GM18951 (cell line): ENCODE measurements around the gene KIF1B.
"Not testable (repeated sequence)": the region's sequence is repeated elsewhere in the genome, so short reads cannot be mapped to it uniquely, and the experiment has no call there.

Experiments used
- POLR2A ChIP-seq: IDR thresholded peaks from 4 replicates; pipeline ENCODE4 v1.6.1; 2011; ENCODE audit warnings: mild to moderate bottlenecking; ENCODE audit not compliant: insufficient read length, insufficient read depth; ENCODE audit errors: extremely low read depth
- in situ Hi-C: fragments of 300-500 bp; cut with MboI; formaldehyde crosslinking; loops from one replicate; pipeline ENCODE4 v1.12.0; 2022; ENCODE audit warnings: low sequenced_read_pairs, mixed read lengths, inconsistent platforms; ENCODE audit not compliant: unreplicated experiment

KIF1B gene

GRCh38 chr1:10185759-10186158 is 24.6 kb upstream of the KIF1B start:
- no peak for TF ChIP-seq POLR2A
- in situ Hi-C loops, result no loop called here

- TF ChIP-seq POLR2A, result no peak
- in situ Hi-C loops, result no loop called here
These were observed 23.9 kb upstream of the KIF1B start for GRCh38 chr1:10186331-10187025.

GRCh38 chr1:10187026-10187334 is 23.4 kb upstream of the KIF1B start:
- TF ChIP-seq POLR2A, result no peak
- in situ Hi-C loops, result no loop called here

GRCh38 chr1:10188133-10188650 is 22.2 kb upstream of the KIF1B start:
- no peak for TF ChIP-seq POLR2A
- in situ Hi-C loops, result no loop called here

- in situ Hi-C loops, result no loop called here
- TF ChIP-seq POLR2A, result no peak
These were observed 20.7 kb upstream of the KIF1B start for GRCh38 chr1:10189659-10190058.

GRCh38 chr1:10192263-10192662 is 18.1 kb upstream of the KIF1B start:
- TF ChIP-seq POLR2A, result no peak
- in situ Hi-C loops, result no loop called here

GRCh38 chr1:10193288-10193687 is 17.1 kb upstream of the KIF1B start:
- no peak for TF ChIP-seq POLR2A
- in situ Hi-C loops, result no loop called here

DNA sequence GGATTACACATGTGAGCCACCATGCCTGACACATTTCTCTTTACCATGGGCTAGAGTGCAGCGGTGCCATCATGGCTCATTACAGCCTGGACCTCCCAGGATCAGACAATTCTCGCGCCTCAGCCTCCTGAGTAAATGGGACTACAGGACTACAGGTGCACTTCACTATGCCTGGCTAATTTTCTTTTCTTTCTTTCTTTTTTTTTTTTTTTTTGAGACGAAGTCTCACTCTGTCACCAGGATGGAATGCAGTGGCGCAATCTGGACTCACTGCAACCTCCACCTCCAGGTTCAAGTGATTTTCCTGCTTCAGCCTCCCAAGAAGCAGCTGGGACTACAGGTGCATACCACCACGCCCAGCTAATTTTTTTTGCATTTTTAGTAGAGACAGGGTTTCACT is 14.8 kb upstream of the KIF1B start:
- no peak for TF ChIP-seq POLR2A
- in situ Hi-C loops, result no loop called here

DNA sequence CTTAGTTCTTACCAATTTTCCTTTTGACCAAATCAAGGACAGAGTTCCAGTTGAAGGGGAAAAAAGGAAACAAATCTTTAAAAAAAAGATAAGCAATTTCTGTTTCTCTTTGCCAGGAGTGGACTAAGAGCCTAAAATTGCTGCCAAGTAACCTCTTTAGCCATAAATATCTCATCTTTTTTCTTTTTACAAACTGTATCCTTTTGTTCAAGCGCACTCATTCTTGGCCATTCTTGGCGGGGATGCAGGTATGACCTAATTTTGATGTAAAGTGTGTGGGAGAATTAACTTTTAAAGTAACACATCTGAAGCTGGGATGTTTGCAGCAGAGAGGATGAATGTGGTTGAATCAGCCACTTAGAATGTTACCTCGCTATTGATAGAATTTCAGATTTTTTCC is 13.4 kb upstream of the KIF1B start:
- TF ChIP-seq POLR2A, result no peak
- in situ Hi-C loops, result no loop called here

- no peak for TF ChIP-seq POLR2A
- in situ Hi-C loops, result no loop called here
These were observed 9.8 kb upstream of the KIF1B start for GRCh38 chr1:10200620-10201019.

DNA sequence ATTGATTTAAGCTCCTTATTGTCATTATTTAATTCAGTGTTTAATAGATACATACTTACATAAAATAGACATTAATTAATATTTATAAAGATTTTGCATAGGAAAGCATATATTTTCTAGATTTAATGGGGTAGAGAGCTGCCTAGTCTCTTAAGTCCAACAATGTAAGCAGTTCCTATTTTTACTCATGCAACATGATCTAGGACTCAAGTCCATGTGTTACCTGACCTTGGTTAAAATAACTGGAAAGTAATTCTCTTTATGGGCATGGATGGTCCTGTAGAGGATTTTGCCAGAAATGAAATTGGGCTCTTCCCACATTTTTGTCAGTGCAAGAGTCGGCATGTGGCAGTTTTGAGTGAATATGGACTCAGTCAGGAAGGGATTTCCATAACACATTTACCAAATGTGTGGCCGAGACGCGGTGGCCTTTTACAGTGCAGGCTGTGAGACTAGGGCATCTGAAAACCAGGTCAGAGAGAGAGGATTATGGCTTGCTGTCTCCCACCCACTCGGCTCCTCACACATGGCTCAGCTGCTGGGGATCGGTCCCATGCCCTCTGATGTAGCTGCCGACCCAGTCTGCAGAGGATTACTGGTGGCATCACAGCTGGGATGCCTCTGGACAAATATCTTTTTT is 6.2 kb upstream of the KIF1B start:
- no peak for TF ChIP-seq POLR2A
- in situ Hi-C loops, result no loop called here

GRCh38 chr1:10205206-10205605 is 5.2 kb upstream of the KIF1B start:
- in situ Hi-C loops, result not testable (repeated sequence)

DNA sequence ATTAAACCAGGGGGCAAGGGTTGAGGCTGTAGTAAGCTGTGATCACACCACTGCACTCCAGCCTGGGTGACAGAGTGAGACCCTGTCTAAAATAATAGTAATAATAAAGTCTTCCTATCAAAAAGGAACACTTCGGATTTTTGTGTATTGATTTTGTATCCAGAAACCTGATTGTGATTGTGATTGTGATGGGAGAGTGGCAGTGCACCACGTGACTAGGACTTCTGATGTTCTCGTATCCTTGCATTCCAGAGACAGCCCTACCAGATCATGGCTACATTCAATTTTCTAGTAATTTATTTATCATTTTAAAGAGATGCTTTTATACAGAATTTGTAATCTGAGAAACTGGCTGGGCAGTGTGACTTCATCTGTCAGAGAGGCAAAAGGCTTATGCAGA is 2.6 kb upstream of the KIF1B start:
- TF ChIP-seq POLR2A, result no peak
- in situ Hi-C loops, result no loop called here

GRCh38 chr1:10208537-10208936 is 1.8 kb upstream of the KIF1B start:
- no peak for TF ChIP-seq POLR2A
- in situ Hi-C loops, result no loop called here

DNA sequence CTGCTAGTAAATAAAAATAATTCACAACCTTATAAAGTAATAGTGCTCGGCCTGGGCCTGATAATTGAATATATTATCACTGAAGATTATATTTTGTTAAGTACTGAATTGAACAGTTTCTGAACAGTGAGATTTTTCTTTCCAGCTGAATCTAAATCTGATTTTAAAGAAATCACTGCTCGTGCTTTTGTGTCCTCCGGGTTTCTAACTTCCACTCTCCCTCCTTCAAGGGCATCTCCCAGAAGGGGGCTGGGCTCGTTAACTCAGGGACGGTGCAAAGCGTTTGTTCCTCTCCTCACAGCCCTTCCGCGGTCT is 823 bp upstream of the KIF1B start:
- TF ChIP-seq POLR2A, result no peak
- in situ Hi-C loops, result no loop called here
